Small intestine (tissue), 7 donors: Measurements from ENCODE around the gene RBMS3. TPM values are rescaled to one million over a fixed set of nuclear protein-coding genes. Genes with fewer than 3 reads are reported as not detected.

ENCODE experiments used
- DNase-seq, 2 donors: peaks; one replicate each; pipeline versions ENCODE4 v3.0.0 to v3.0.0-alpha.2; 2013
- FAIRE-seq: peaks from 2 replicates; lab custom pipeline; 2012; peaks lifted over from hg19 to GRCh38; lab: Jason Lieb, UNC
- H3K27ac ChIP-seq, 3 donors: one replicate each; pipeline ENCODE4 v1.5.1; 2013; ENCODE audit warnings: low read length in 2 of 3, mild to moderate bottlenecking in 2 of 3, control low read depth in 1 of 3, inconsistent platforms in 1 of 3, low read depth in 1 of 3, moderate library complexity in 1 of 3
- H3K27me3 ChIP-seq, 3 donors: one replicate each; pipeline ENCODE4 v1.6.1; 2013; ENCODE audit warnings: low read length in 3 of 3, inconsistent platforms in 1 of 3; ENCODE audit not compliant: control insufficient read depth in 3 of 3, insufficient read depth in 3 of 3
- H3K36me3 ChIP-seq, 3 donors: one replicate each; pipeline ENCODE4 v1.6.1; 2013; ENCODE audit warnings: low read length in 3 of 3, inconsistent platforms in 1 of 3, low read depth in 1 of 3, mild to moderate bottlenecking in 1 of 3, moderate library complexity in 1 of 3; ENCODE audit not compliant: control insufficient read depth in 3 of 3, insufficient read depth in 2 of 3
- H3K4me1 ChIP-seq, 3 donors: one replicate each; pipeline ENCODE4 v1.6.1; 2013; ENCODE audit warnings: low read length in 2 of 3, inconsistent platforms in 1 of 3, low read depth in 1 of 3, mild to moderate bottlenecking in 1 of 3, moderate library complexity in 1 of 3; ENCODE audit not compliant: control insufficient read depth in 3 of 3, insufficient read depth in 2 of 3
- H3K4me3 ChIP-seq, 3 donors: one replicate each; pipeline ENCODE4 v1.5.1; 2013; ENCODE audit warnings: low read length in 3 of 3, control low read depth in 1 of 3, inconsistent platforms in 1 of 3, low read depth in 1 of 3, mild to moderate bottlenecking in 1 of 3, moderate library complexity in 1 of 3
- H3K9me3 ChIP-seq, 2 donors: one replicate each; pipeline ENCODE4 v1.6.1; 2013; ENCODE audit warnings: low read depth in 1 of 2, low read length in 1 of 2; ENCODE audit not compliant: control insufficient read depth in 2 of 2, insufficient read depth in 1 of 2
- WGBS, 3 donors: extraction: QIAGEN DNeasy Blood & Tissue Kit; methylation state at CpG; one replicate each; pipeline ENCODE4 v1.1.7; 2013; 5-methylcytosine and 5-hydroxymethylcytosine counted together
- polyA plus RNA-seq, 4 donors: library from polyadenylated mRNA; stranded (reverse) in 3 of 4; unstranded in 1 of 4; fragments of 200-250 nt in 3 of 4; fragments of 120-200 nt in 1 of 4; gene quantifications; one replicate each; pipeline versions ENCODE4 v1.2.1 to v1.2.3, GENCODE V29; 2013
- donor health status: healthy with polysubstance abuse.
- donor health status: control.
- donor health status: control.
- donor health status: Bipolar disorder and iron deficiency.
- donor health status: healthy.

RBMS3 gene
- polyA plus RNA-seq, 4 donors: 0.81 to 6.4 (median 4.8) TPM; not detected in 1

GRCh38 chr3:29612536-29612935 lies 331.7 kb downstream of the RBMS3 start:
- no peaks in the 10 kb centered on the region for H3K9me3 ChIP-seq
- no peaks in the 10 kb centered on the region for H3K4me1 ChIP-seq
- no peak overlapping the region for H3K27ac ChIP-seq
- no peak overlapping the region for H3K4me3 ChIP-seq
- no peaks in the 10 kb centered on the region for H3K27me3 ChIP-seq
- WGBS, 3 donors: 87 to 95% (median 89%) methylated on average over 1 of the region's 1 CpG
- DNase-seq (no peak), FAIRE-seq (no peak)
- no peaks in the 10 kb centered on the region for H3K36me3 ChIP-seq

GRCh38 chr3:29614954-29615353 lies 334.1 kb downstream of the RBMS3 start:
- DNase-seq (no peak), FAIRE-seq (no peak)
- Histone ChIP-seq H3K4me1 (no peaks in the 10 kb centered on the region), H3K4me3 (no peak overlapping the region), H3K27ac (no peak overlapping the region), H3K9me3 (no peaks in the 10 kb centered on the region), H3K27me3 (no peaks in the 10 kb centered on the region), H3K36me3 (no peaks in the 10 kb centered on the region)
- WGBS, 3 donors: 87 to 95% (median 87%) methylated on average over 1 of the region's 1 CpG

- no peak for DNase-seq
- FAIRE-seq: no peak
- no peaks in the 10 kb centered on the region for H3K4me1 ChIP-seq
- H3K4me3 ChIP-seq: no peak overlapping the region
- no peaks in the 10 kb centered on the region for H3K27me3 ChIP-seq
- H3K9me3 ChIP-seq: no peaks in the 10 kb centered on the region
- no peak overlapping the region for H3K27ac ChIP-seq
- H3K36me3 ChIP-seq: no peaks in the 10 kb centered on the region
- 60 to 72% (median 72%) methylated on average over 10 of the region's 10 CpGs for WGBS, 3 donors
These were observed 337.8 kb downstream of the RBMS3 start for GRCh38 chr3:29618395-29619282.

GRCh38 chr3:29619676-29620075 lies 338.8 kb downstream of the RBMS3 start:
- 59 to 62% (median 60%) methylated on average over 4 of the region's 4 CpGs for WGBS, 3 donors
- H3K9me3 ChIP-seq: no peaks in the 10 kb centered on the region
- no peaks in the 10 kb centered on the region for H3K27me3 ChIP-seq
- no peak overlapping the region for H3K4me3 ChIP-seq
- no peaks in the 10 kb centered on the region for H3K36me3 ChIP-seq
- no peaks in the 10 kb centered on the region for H3K4me1 ChIP-seq
- no peak overlapping the region for H3K27ac ChIP-seq
- DNase-seq (no peak), FAIRE-seq (no peak)

- Histone ChIP-seq H3K27me3 (no peaks in the 10 kb centered on the region), H3K4me1 (no peaks in the 10 kb centered on the region), H3K4me3 (no peak overlapping the region), H3K36me3 (no peaks in the 10 kb centered on the region), H3K9me3 (no peaks in the 10 kb centered on the region), H3K27ac (no peak overlapping the region)
- FAIRE-seq (no peak), DNase-seq (no peak)
- WGBS, 3 donors: 73 to 83% (median 74%) methylated on average over 2 of the region's 2 CpGs
These were observed 346.6 kb downstream of the RBMS3 start for GRCh38 chr3:29627136-29628117.

- DNase-seq: no peak
- H3K27ac ChIP-seq: no peak overlapping the region
- no peaks in the 10 kb centered on the region for H3K4me1 ChIP-seq
- no peaks in the 10 kb centered on the region for H3K27me3 ChIP-seq
- no peak for FAIRE-seq
- no peaks in the 10 kb centered on the region for H3K36me3 ChIP-seq
- H3K9me3 ChIP-seq: no peaks in the 10 kb centered on the region
- H3K4me3 ChIP-seq: no peak overlapping the region
- 39 to 49% (median 48%) methylated on average over 2 of the region's 2 CpGs for WGBS, 3 donors
These were observed 347.9 kb downstream of the RBMS3 start for GRCh38 chr3:29628795-29629194.

- H3K36me3 ChIP-seq: no peaks in the 10 kb centered on the region
- 21 to 59% (median 30%) methylated on average over 1 of the region's 1 CpG for WGBS, 3 donors
- no peak overlapping the region for H3K27ac ChIP-seq
- no peaks in the 10 kb centered on the region for H3K27me3 ChIP-seq
- DNase-seq: no peak
- no peak overlapping the region for H3K4me3 ChIP-seq
- no peaks in the 10 kb centered on the region for H3K9me3 ChIP-seq
- no peak for FAIRE-seq
- no peaks in the 10 kb centered on the region for H3K4me1 ChIP-seq
These were observed 355.0 kb downstream of the RBMS3 start for GRCh38 chr3:29635888-29636287.

- H3K4me3 ChIP-seq: no peak overlapping the region
- no peak overlapping the region for H3K27ac ChIP-seq
- no peaks in the 10 kb centered on the region for H3K27me3 ChIP-seq
- no peaks in the 10 kb centered on the region for H3K36me3 ChIP-seq
- 65 to 87% (median 83%) methylated on average over 3 of the region's 3 CpGs for WGBS, 3 donors
- no peak for DNase-seq
- no peaks in the 10 kb centered on the region for H3K4me1 ChIP-seq
- no peaks in the 10 kb centered on the region for H3K9me3 ChIP-seq
- FAIRE-seq: no peak
These were observed 356.2 kb downstream of the RBMS3 start for GRCh38 chr3:29637068-29637467.
